IMR-90 (cell line): ENCODE results near the gene PAAF1. TPM values are rescaled to one million over a fixed set of nuclear protein-coding genes. Genes with fewer than 3 reads are reported as not detected.

ENCODE experiments used
- ATAC-seq: fragments of 200-7000 bp; cut with Tn5 transposase; 2 replicates; pipeline ENCODE4 v1.9.1; 2020; ENCODE audit warnings: low read depth, mild to moderate bottlenecking, moderate library complexity
- BruUV-seq: library from RNA; stranded (reverse); fragments of 400-500 nt; replicated peaks from 2 replicates; lab custom pipeline; 2021; lab: Mats Ljungman, UMichigan
- CTCF ChIA-PET: fragments of 300-600 bp; formaldehyde crosslinking; extraction: SDS; loops from one replicate; lab custom pipeline; 2021; ENCODE audit warnings: antibody characterized with exemption; lab: Yijun Ruan, JAX
- POLR2A ChIA-PET: fragments of 300-600 bp; sonication (Branson Sonifier 250); formaldehyde crosslinking; loops from one replicate; lab custom pipeline; 2022; ENCODE audit warnings: antibody characterized with exemption; ENCODE audit not compliant: unreplicated experiment; lab: Charles Lee
- DNase-seq: peaks from one replicate; pipeline ENCODE4 v3.0.0; 2013
- H2AFZ ChIP-seq: replicated peaks from 2 replicates; pipeline ENCODE3; 2013; ENCODE audit warnings: low read length, mild to moderate bottlenecking; ENCODE audit not compliant: poor library complexity
- H2AK5ac ChIP-seq: 2 replicates; pipeline ENCODE4 v1.6.1; 2013; ENCODE audit warnings: low read depth, low read length, inconsistent platforms
- H2AK9ac ChIP-seq: replicated peaks from 2 replicates; pipeline ENCODE3; 2013; ENCODE audit warnings: mild to moderate bottlenecking, low read depth, low read length, moderate library complexity; ENCODE audit not compliant: poor library complexity
- H2BK120ac ChIP-seq: 2 replicates; pipeline ENCODE4 v1.6.1; 2013; ENCODE audit warnings: low read depth, low read length, inconsistent platforms
- H2BK15ac ChIP-seq: 3 replicates; pipeline ENCODE4 v1.6.1; 2013; ENCODE audit warnings: low read depth, low read length, inconsistent platforms
- H2BK20ac ChIP-seq: 2 replicates; pipeline ENCODE4 v1.6.1; 2013; ENCODE audit warnings: low read depth, mild to moderate bottlenecking, inconsistent platforms, low read length, moderate library complexity
- H2BK5ac ChIP-seq: 2 replicates; pipeline ENCODE4 v1.6.1; 2013; ENCODE audit warnings: mild to moderate bottlenecking, low read depth, low read length, inconsistent platforms; ENCODE audit not compliant: poor library complexity, severe bottlenecking
- H3K14ac ChIP-seq: replicated peaks from 2 replicates; pipeline ENCODE4 v1.6.1; 2013; ENCODE audit warnings: low read depth, low read length, inconsistent platforms
- H3K18ac ChIP-seq: 2 replicates; pipeline ENCODE4 v1.6.1; 2013; ENCODE audit warnings: low read depth, low read length, control low read depth
- H3K23ac ChIP-seq: 2 replicates; pipeline ENCODE4 v1.6.1; 2013; ENCODE audit warnings: low read depth, low read length, inconsistent platforms
- H3K27ac ChIP-seq: 2 replicates; pipeline ENCODE4 v1.5.1; 2013; ENCODE audit warnings: mild to moderate bottlenecking, control low read depth, low read length; ENCODE audit not compliant: insufficient read depth
- H3K27me3 ChIP-seq: 2 replicates; pipeline ENCODE4 v1.6.1; 2013; ENCODE audit warnings: low read length; ENCODE audit not compliant: control insufficient read depth, insufficient read depth
- H3K36me3 ChIP-seq: 2 replicates; pipeline ENCODE4 v1.6.1; 2013; ENCODE audit warnings: low read length, mixed read lengths; ENCODE audit not compliant: control insufficient read depth, insufficient read depth
- H3K4ac ChIP-seq: 2 replicates; pipeline ENCODE4 v1.6.1; 2013; ENCODE audit warnings: low read depth, low read length, inconsistent platforms
- H3K4me1 ChIP-seq: 2 replicates; pipeline ENCODE4 v1.6.1; 2013; ENCODE audit warnings: low read length, mixed read lengths; ENCODE audit not compliant: control insufficient read depth, insufficient read depth
- H3K4me2 ChIP-seq: 2 replicates; pipeline ENCODE4 v1.6.1; 2013; ENCODE audit warnings: low read depth, mild to moderate bottlenecking, control low read depth, low read length, moderate library complexity
- H3K4me3 ChIP-seq: 2 replicates; pipeline ENCODE4 v1.5.1; 2013; ENCODE audit warnings: low read depth, mild to moderate bottlenecking, control low read depth, low read length, moderate library complexity; ENCODE audit not compliant: insufficient read depth
- H3K56ac ChIP-seq: 2 replicates; pipeline ENCODE4 v1.6.1; 2013; ENCODE audit warnings: low read length, inconsistent platforms; ENCODE audit not compliant: insufficient read depth; ENCODE audit errors: extremely low read depth
- H3K79me1 ChIP-seq, 2 experiments: 2 replicates each; pipeline ENCODE4 v1.6.1; 2013; ENCODE audit warnings: low read length in 2 of 2, inconsistent platforms in 1 of 2, low read depth in 1 of 2
- H3K9ac ChIP-seq: 2 replicates; pipeline ENCODE4 v1.6.1; 2013; ENCODE audit warnings: low read depth, low read length, control low read depth
- H3K9me1 ChIP-seq: 2 replicates; pipeline ENCODE4 v1.6.1; 2013; ENCODE audit warnings: low read length, inconsistent platforms; ENCODE audit not compliant: insufficient read depth
- H3K9me3 ChIP-seq: 2 replicates; pipeline ENCODE4 v1.6.1; 2013; ENCODE audit warnings: low read length; ENCODE audit not compliant: control insufficient read depth, insufficient read depth
- H4K20me1 ChIP-seq: 2 replicates; pipeline ENCODE4 v1.6.1; 2013; ENCODE audit warnings: low read length, inconsistent platforms; ENCODE audit not compliant: insufficient read depth
- H4K5ac ChIP-seq: 2 replicates; pipeline ENCODE4 v1.6.1; 2013; ENCODE audit warnings: mild to moderate bottlenecking, low read depth, low read length, control low read depth
- H4K8ac ChIP-seq, 2 experiments: 2 replicates each; pipeline ENCODE4 v1.6.1; 2013; ENCODE audit warnings: low read depth in 2 of 2, low read length in 2 of 2, control low read depth in 1 of 2, inconsistent platforms in 1 of 2
- H4K91ac ChIP-seq: 2 replicates; pipeline ENCODE4 v1.6.1; 2013; ENCODE audit warnings: low read depth, low read length, inconsistent platforms; ENCODE audit not compliant: insufficient read depth
- BHLHE40 ChIP-seq: fragments of 150-350 bp; IDR thresholded peaks from 2 replicates; pipeline ENCODE4 v1.6.1; 2016; ENCODE audit warnings: mild to moderate bottlenecking, low read depth, low read length
- CEBPB ChIP-seq: IDR thresholded peaks from 2 replicates; pipeline ENCODE4 v1.6.1; 2012; ENCODE audit warnings: low read depth, low read length, improper control_type of control experiment
- CHD1 ChIP-seq: IDR thresholded peaks from 2 replicates; pipeline ENCODE4 v1.6.1; 2012; ENCODE audit warnings: low read depth, low read length, improper control_type of control experiment
- FOS ChIP-seq: fragments of 150-350 bp; IDR thresholded peaks from 2 replicates; pipeline ENCODE4 v1.6.1; 2016; ENCODE audit warnings: low read depth, low read length
- MAFK ChIP-seq: IDR thresholded peaks from 2 replicates; pipeline ENCODE4 v1.6.1; 2012; ENCODE audit warnings: low read depth, low read length, improper control_type of control experiment
- MAZ ChIP-seq: IDR thresholded peaks from 2 replicates; pipeline ENCODE4 v1.6.1; 2012; ENCODE audit warnings: low read depth, mild to moderate bottlenecking, low read length, improper control_type of control experiment, moderate library complexity, borderline replicate concordance
- MXI1 ChIP-seq: IDR thresholded peaks from 2 replicates; pipeline ENCODE4 v1.6.1; 2012; ENCODE audit warnings: low read depth, mild to moderate bottlenecking, low read length, moderate library complexity, borderline replicate concordance
- NFE2L2 ChIP-seq: fragments of 150-350 bp; IDR thresholded peaks from 2 replicates; pipeline ENCODE4 v1.6.1; 2016; ENCODE audit warnings: low read depth, mild to moderate bottlenecking, low read length
- RCOR1 ChIP-seq: IDR thresholded peaks from 2 replicates; pipeline ENCODE4 v1.6.1; 2012; ENCODE audit warnings: mild to moderate bottlenecking, low read length, improper control_type of control experiment; ENCODE audit not compliant: insufficient replicate concordance
- RFX5 ChIP-seq: IDR thresholded peaks from 2 replicates; pipeline ENCODE4 v1.8.0; 2012; ENCODE audit warnings: low read depth, mild to moderate bottlenecking, low read length, moderate library complexity
- SMC3 ChIP-seq: fragments of 150-350 bp; IDR thresholded peaks from 2 replicates; pipeline ENCODE4 v1.6.1; 2016; ENCODE audit warnings: low read depth, mild to moderate bottlenecking, antibody characterized with exemption, low read length, moderate library complexity
- WGBS, 2 experiments: methylation state at CpG; one replicate each; pipeline versions ENCODE4 v1.1.5 to v1.1.7; 2013; ENCODE audit warnings: missing lambda C conversion rate in 2 of 2; ENCODE audit not compliant: insufficient read length in 1 of 2; ENCODE audit errors: extremely low coverage in 2 of 2; 5-methylcytosine and 5-hydroxymethylcytosine counted together
- dilution Hi-C: fragments of 300-500 bp; cut with HindIII; formaldehyde crosslinking; loops from one replicate; pipeline ENCODE4 v1.14.3; 2018; ENCODE audit warnings: low sequenced_read_pairs; ENCODE audit not compliant: unreplicated experiment
- in situ Hi-C: fragments of 300-500 bp; cut with MboI; formaldehyde crosslinking; loops from 3 replicates; pipeline ENCODE4 v1.14.3; 2019; ENCODE audit warnings: low sequenced_read_pairs, inconsistent platforms, mixed read lengths
- intact Hi-C: fragments of 100-400 bp; cut with micrococcal nuclease; formaldehyde crosslinking; loops from 2 replicates; pipeline ENCODE4 v1.10.0; 2022
- polyA plus RNA-seq, 3 experiments: library from polyadenylated mRNA; depleted of rRNA; stranded (reverse); fragments of >200 nt; gene quantifications; 2 replicates each; pipeline ENCODE4 v1.2.3, GENCODE V29; 2012; ENCODE audit warnings: low replicate concordance in 1 of 3
- total RNA-seq: library from RNA; depleted of rRNA; stranded (reverse); fragments of >200 nt; gene quantifications from 2 replicates; pipeline ENCODE4 v1.2.3, GENCODE V29; 2012
- TF ChIP-seq, protein P1 (sequence below): conservative IDR thresholded peaks from 2 replicates; pipeline ENCODE4 v1.5.1; 2012; ENCODE audit warnings: mild to moderate bottlenecking, low read depth, low read length, improper control_type of control experiment
- TF ChIP-seq, protein P2 (sequence below): fragments of 150-350 bp; IDR thresholded peaks from 2 replicates; pipeline ENCODE4 v1.6.1; 2017; ENCODE audit warnings: mild to moderate bottlenecking, antibody characterized with exemption, low read length, low read depth

The PAAF1 gene
- total and polyA plus RNA-seq, 2 of the 4 experiments (the other 2 are of a cell fraction): 15.1 to 16.4 TPM

DNA sequence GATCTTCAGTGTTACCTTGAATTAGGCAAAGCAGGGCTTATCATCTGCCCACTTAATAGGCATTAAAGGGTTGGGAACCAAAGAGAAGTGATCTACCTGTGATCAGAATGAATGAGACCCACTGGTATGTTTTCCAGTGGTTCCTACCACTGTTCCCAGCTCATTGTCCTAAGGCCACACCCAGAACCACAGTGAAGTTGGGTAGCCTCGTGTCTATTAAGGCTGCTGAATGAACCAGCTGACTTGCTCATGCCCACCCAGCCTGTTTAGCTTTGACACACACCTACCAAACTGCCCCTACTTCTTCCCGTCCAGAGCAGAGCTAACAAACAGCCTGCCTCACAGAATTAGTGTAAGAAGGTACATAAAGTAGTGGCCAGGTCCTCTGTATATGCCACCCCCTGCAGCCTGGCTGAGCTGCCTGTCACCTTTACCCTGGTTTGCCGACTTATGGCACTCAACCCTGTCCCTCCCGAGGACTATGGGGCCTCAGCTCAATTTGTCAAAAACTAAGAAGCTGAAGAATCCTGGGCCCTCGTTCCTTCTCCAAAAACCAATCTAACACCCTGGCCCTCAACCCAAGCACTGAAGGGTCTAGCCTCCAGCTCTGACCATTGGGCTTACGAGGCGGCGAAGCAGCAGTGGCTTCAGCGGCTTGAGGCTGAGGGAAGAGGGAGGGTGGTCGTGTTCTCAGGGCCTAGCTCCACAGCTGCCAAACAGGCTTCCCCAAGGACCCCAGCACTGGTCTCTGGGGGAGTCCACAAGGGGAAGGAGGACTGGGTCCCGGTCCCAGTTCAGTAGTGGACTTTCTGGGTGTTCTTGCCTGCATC, 96.0 kb downstream of the PAAF1 start:
- Histone ChIP-seq H3K14ac (no peak overlapping the region), H2AK5ac (no peak overlapping the region), H3K79me1 (no peaks in the 10 kb centered on the region), H4K5ac (no peak overlapping the region), H2BK20ac (no peak overlapping the region), H2BK120ac (no peak overlapping the region), H3K18ac (no peak overlapping the region), H3K4ac (no peak overlapping the region), H3K56ac (no peak overlapping the region), H2BK15ac (no peak overlapping the region), H3K4me3 (no peak overlapping the region), H2AFZ (no peak overlapping the region), H4K8ac (no peak overlapping the region), H3K9ac (no peak overlapping the region), H3K4me1 (no peaks in the 10 kb centered on the region), H4K91ac (no peak overlapping the region), H4K20me1 (no peaks in the 10 kb centered on the region), H3K23ac (no peak overlapping the region), H3K27me3 (no peaks in the 10 kb centered on the region), H3K9me1 (0 out of 2 replicates have a peak, but pooled peaks cover 4% of the 10 kb centered on the region), H3K36me3 (no peaks in the 10 kb centered on the region), H2BK5ac (no peak overlapping the region), H3K4me2 (no peak overlapping the region), H3K9me3 (no peaks in the 10 kb centered on the region), H3K27ac (no peak overlapping the region), H2AK9ac (no peak overlapping the region)
- BruUV-seq: no TSS peak
- in situ Hi-C loops (no loop called here), intact Hi-C loops (no loop called here), dilution Hi-C loops (no loop called here)
- ChIA-PET POLR2A (no interaction called here), CTCF (no interaction called here)
- 71% methylated on average over 1 of the region's 11 CpGs; no CpG with 5 or more reads in 1 of the 2 experiments for WGBS, 2 experiments
- ATAC-seq (no peak), DNase-seq (no peak)
- TF ChIP-seq CEBPB: no peak
- TF ChIP-seq, protein P1, sequence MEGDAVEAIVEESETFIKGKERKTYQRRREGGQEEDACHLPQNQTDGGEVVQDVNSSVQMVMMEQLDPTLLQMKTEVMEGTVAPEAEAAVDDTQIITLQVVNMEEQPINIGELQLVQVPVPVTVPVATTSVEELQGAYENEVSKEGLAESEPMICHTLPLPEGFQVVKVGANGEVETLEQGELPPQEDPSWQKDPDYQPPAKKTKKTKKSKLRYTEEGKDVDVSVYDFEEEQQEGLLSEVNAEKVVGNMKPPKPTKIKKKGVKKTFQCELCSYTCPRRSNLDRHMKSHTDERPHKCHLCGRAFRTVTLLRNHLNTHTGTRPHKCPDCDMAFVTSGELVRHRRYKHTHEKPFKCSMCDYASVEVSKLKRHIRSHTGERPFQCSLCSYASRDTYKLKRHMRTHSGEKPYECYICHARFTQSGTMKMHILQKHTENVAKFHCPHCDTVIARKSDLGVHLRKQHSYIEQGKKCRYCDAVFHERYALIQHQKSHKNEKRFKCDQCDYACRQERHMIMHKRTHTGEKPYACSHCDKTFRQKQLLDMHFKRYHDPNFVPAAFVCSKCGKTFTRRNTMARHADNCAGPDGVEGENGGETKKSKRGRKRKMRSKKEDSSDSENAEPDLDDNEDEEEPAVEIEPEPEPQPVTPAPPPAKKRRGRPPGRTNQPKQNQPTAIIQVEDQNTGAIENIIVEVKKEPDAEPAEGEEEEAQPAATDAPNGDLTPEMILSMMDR: no peak
- TF ChIP-seq MAZ: no peak
- TF ChIP-seq FOS: no peak
- TF ChIP-seq, protein P2, sequence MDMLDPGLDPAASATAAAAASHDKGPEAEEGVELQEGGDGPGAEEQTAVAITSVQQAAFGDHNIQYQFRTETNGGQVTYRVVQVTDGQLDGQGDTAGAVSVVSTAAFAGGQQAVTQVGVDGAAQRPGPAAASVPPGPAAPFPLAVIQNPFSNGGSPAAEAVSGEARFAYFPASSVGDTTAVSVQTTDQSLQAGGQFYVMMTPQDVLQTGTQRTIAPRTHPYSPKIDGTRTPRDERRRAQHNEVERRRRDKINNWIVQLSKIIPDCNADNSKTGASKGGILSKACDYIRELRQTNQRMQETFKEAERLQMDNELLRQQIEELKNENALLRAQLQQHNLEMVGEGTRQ: no peak
- no peak for TF ChIP-seq RFX5
- TF ChIP-seq SMC3: no peak
- TF ChIP-seq CHD1: no peak
- no peak for TF ChIP-seq MAFK
- TF ChIP-seq RCOR1: no peak
- TF ChIP-seq NFE2L2: no peak
- TF ChIP-seq MXI1: no peak
- TF ChIP-seq BHLHE40: no peak
